ENCODE measurements around the gene BTF3.
A peak's percentile ranks its signal among the peaks of the same experiment; 100 is the strongest.
"Not testable (repeated sequence)": the region's sequence is repeated elsewhere in the genome, so short reads cannot be mapped to it uniquely, and the experiment has no call there.

Gene BTF3

GRCh38 chr5:73486119-73486899, 11.9 kb upstream of the BTF3 start:
- DNase-seq (ENCODE audit: low read depth), result no peak

DNA sequence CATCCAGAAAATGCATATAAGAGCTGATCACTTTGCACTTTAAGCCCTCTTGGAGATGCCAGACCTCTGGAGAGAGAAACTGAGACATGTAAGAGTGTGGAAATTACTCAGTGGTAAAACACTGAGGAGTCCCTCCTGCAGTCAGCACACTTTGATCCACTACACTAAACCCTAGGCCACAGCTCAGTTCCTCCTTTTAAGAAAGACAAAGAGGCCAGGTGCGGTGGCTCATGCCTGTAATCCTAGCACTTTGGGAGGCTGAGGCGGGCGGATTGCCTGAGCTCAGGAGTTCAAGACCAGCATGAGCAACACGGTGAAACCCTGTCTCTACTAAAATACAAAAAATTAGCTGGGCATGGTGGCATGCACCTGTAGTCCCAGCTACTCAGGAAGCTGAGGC, 11.0 kb upstream of the BTF3 start:
- DNase-seq (ENCODE audit: low read depth), result not testable (repeated sequence)

DNA sequence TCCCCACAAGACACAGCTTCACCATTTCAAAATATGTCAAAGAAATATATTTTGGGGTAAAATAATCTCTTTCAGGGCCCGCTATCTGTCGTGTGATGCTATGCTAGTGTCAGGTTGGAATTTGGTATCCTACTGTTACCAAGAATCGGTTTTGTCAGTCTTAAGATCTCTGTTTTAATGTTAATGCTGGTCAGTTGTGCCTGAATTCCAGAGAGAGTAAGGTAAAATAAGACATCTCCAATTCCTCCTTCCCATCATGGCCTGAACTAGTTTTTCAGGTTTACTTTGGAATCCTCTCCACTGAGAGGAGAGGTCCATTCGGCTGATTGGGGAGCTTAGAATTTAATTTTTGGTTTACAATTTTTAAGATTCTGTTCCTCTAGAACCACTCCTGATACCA, 10.4 kb upstream of the BTF3 start:
- DNase-seq (ENCODE audit: low read depth), result no peak

- DNase-seq (ENCODE audit: low read depth), result no peak
Measured at GRCh38 chr5:73488806-73489205, 9.4 kb upstream of the BTF3 start.

GRCh38 chr5:73490088-73490487, 8.2 kb upstream of the BTF3 start:
- no peak for DNase-seq (ENCODE audit: low read depth)

- DNase-seq (ENCODE audit: low read depth), result no peak
Measured at GRCh38 chr5:73491155-73491554, 7.1 kb upstream of the BTF3 start.

DNA sequence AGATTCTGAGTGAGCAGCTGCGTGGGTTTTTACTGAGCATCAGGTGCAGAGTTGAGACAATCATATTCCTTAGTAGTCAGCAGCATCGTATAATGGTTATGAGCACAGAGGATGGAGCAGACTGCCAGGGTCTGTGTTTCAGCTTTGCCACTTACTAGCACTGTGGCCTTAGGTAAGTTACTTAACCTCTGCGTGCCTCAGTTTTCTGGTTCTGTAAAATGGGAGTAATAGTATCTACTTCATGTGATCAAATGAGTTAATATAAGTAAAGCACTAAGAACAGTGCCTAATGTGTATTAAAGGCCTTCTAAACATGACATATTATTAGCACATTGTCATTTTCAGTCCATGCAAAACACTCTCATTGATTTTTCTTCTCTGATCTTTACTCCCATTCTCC, 4.8 kb upstream of the BTF3 start:
- no peak for DNase-seq (ENCODE audit: low read depth)

GRCh38 chr5:73494721-73495120, 3.5 kb upstream of the BTF3 start:
- DNase-seq (ENCODE audit: low read depth), result no peak

DNA sequence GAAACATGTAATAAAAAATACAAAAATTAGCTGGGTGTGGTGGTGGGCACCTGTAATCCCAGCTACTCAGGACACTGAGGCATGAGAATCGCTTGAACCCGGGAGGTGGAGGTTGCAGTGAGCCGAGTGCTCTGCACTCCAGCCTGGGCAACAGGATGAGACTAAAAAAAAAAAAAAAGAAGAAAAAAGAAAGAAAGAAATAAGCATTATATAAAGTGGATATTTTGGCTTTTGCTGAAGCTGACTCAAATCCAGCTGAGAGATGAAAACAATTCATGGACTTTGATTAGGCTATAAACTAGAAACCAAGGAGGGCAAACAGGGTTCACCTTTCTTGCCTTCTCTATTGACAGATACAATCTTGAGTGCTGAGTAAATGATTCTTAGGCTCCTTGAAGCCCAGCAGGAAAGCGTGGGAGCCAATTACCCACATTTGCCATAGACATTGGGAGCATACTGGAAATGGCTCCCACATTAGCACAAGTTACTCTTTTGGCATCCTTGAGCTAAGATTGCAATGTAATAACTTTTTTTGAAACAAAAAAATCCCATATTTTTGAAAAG, 2.4 kb upstream of the BTF3 start:
- no peak for DNase-seq (ENCODE audit: low read depth)

DNA sequence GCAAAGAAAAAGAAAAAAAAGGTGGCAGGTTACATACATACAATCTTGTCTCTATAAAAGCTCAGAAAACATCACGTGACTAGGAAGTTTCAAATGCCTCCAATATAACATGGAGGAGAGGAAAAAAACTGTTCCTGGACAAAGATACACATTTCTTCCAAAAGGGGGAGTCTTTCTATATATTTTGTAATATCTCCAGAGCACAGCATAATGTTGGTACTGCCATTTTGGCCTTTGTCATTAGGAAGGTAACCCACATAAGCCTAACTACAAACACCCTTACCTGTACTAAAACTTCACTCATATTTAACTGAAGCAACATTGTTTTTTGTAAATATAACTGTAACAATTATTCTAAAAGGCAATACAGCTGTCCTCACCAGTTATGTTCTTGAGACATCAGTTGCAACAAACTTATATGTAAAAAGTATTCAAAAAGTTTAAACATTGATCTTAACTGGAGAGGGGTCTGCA, 1.2 kb upstream of the BTF3 start:
- peak; percentile 68 for DNase-seq (ENCODE audit: low read depth)

DNA sequence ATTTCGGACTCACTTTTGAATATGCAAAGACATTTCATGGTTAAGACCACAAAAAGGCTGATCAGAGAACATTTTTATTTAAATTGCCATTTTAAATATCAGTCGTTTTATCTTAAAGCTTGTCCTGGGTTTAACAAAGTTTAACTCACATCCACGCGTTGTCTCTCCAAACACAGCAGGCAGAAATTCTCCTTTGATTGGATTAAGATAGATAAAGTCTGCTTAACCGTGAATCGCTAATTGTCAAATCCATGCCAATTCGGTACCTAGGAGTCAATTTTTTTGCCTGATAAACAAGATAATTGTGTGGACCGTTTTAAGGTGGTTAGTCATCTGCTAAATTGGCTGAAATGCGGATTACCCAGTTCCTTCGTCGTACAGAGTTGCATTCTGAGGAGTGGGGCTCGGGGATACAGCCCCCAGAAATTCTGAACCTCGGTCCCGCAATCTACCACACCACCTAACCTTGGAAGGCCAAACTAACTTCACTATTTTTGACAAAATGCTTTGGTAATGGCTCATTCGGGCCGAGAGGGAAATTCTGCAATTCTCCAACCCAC, 665 bp upstream of the BTF3 start:
- DNase-seq (ENCODE audit: low read depth), result peak; percentile 2

GRCh38 chr5:73499187-73499586, 945 bp downstream of the BTF3 start:
- DNase-seq (ENCODE audit: low read depth), result peak; percentile 27

DNA sequence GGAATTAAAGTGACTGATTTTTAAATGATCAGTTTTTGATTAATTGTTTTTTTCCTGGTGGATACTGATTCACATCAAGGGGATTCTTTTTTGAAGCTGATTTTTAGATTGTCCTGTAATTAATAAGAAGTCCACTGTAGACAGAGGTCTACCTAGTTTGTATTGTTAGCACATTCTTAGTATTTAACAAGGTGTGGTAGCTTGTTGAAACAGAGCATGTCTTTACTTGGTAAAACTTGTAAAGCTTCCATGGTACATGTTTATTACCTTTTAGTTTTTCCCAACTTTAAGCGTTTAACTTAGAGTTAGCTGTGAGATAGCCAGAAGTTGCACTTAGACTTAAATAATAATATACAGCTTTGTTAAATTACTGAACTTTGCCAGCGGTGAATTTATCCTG, 1.5 kb downstream of the BTF3 start:
- DNase-seq (ENCODE audit: low read depth), result no peak

DNA sequence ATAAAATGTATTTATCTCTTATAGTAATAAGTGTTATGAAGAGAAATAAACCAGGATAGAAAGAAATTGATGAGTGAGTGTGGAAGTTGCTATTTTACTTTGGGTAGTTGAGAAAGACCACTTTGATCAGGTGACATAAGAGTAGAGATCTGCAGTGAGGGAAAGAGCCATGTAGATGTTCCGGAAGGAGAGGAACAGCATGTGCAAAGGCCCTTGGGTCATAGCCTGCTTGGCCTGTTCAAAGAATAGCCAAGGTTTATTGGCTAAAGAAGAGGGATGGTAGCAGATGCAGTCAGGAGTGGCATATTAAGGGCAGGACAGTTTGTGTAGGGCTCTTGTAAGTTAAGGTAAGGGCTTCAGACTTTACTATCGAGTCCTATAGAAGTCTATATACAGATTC, 3.2 kb downstream of the BTF3 start:
- no peak for DNase-seq (ENCODE audit: low read depth)

GRCh38 chr5:73506459-73506955, 8.3 kb downstream of the BTF3 start:
- DNase-seq (ENCODE audit: low read depth), result no peak

DNA sequence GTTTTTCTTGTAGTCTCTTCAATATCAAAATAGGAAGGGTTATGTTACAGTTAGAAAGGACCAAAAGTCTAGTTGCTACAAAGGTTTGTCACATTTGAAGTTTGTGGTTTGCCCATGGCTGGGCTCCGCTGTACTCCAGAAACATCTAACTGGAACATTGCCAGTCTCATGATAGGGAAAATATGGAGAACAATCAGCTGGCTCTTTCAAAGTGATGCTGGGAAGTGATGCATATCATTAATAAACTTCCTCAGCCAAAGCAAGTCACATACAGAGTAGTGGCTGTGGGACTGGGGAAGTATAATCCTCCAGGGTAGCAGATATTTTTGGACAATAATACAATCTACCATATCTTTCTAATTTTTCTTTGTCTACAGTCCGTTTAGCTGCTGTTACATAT, 8.8 kb downstream of the BTF3 start:
- no peak for DNase-seq (ENCODE audit: low read depth)

DNA sequence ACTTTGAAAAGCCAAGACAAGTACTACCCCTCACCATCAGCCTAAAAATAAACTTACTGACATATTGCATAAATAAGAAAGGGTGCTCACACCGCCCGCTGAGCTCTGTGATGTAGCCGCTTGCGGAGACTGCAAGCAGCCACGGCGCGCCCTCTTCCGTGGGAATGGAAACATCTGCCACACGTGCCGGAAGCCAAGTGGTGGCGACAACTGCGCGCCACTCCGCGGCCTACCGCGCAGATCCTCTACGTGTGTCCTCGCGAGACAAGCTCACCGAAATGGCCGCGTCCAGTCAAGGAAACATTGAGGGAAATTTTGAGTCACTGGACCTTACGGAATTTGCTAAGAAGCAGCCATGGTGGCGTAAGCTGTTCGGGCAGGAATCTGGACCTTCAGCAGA, 10.3 kb downstream of the BTF3 start:
- not testable (repeated sequence) for DNase-seq (ENCODE audit: low read depth)

DNA sequence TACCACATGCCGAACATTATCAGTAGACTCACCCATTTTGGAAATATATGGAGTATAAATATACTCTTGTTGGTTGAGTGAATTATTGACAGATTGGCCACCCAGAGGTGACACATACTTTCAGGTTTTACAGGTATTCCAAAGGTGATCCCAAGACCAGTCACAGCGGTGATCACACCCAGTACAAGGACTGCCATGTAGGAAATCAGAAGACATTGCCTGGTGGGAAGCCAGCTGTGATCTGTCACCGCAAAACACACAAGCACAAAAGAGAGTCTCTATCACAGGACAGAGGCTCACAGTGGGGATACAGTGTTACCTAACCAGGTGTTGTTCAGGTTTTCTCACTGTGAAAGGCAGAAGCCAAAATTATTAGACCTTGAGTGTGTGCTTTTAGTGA, 15.8 kb downstream of the BTF3 start:
- no peak for DNase-seq (ENCODE audit: low read depth)

DNA sequence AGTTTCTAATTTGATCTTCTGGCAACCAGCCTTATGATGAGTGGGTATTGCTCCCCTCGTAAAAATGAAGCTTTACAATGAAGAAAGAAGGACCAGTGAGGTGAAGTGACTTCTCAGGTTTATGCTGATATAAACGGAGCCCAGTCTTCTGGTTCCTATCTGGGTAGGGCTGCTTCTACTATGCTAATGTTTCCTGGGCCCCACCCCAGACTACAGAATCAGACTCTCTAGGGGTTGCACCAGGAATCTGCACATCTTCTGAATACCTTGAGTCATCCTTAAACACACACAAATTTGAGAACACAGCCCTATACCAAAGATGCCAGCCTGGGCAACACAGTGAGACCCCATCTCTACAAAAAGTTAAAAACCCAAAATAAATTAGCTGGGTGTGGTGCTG, 16.2 kb downstream of the BTF3 start:
- DNase-seq (ENCODE audit: low read depth), result no peak

- DNase-seq (ENCODE audit: low read depth), result no peak
Measured at GRCh38 chr5:73515232-73515631, 17.0 kb downstream of the BTF3 start.

GRCh38 chr5:73519531-73520283, 21.5 kb downstream of the BTF3 start:
- DNase-seq (ENCODE audit: low read depth), result peak; percentile 74

DNA sequence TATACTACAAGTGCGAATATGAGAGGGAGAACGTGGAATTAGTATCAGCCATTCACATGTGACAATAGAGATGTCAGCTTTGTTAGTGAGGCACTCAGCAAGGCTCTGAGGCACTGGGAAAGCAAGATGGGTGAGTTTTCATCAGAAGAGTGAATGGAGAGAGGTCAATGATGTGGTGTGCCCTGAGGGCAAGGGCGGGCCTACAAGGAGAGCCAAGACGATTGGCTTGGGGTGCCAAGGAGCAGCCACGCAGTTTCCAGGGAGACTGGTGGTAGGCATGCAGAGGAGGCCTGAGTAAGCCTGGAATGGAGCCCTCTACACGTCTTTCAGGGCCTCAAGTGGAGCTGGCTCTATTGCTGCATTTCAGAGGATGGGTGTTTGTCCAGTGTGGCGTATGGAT, 24.7 kb downstream of the BTF3 start:
- DNase-seq (ENCODE audit: low read depth), result no peak

GRCh38 chr5:73523861-73524260, 25.6 kb downstream of the BTF3 start:
- no peak for DNase-seq (ENCODE audit: low read depth)

All from amniotic epithelial cell (primary cell).